GM19035 (cell line): ENCODE results near the gene ALDH1L1.
"Not testable (repeated sequence)": the region's sequence is repeated elsewhere in the genome, so short reads cannot be mapped to it uniquely, and the experiment has no call there.

Source experiments
- ATAC-seq: cut with Tn5 transposase; IDR thresholded peaks from one replicate; pipeline ENCODE4 v1.9.1; 2021; ENCODE audit not compliant: unreplicated experiment

Gene ALDH1L1

DNA sequence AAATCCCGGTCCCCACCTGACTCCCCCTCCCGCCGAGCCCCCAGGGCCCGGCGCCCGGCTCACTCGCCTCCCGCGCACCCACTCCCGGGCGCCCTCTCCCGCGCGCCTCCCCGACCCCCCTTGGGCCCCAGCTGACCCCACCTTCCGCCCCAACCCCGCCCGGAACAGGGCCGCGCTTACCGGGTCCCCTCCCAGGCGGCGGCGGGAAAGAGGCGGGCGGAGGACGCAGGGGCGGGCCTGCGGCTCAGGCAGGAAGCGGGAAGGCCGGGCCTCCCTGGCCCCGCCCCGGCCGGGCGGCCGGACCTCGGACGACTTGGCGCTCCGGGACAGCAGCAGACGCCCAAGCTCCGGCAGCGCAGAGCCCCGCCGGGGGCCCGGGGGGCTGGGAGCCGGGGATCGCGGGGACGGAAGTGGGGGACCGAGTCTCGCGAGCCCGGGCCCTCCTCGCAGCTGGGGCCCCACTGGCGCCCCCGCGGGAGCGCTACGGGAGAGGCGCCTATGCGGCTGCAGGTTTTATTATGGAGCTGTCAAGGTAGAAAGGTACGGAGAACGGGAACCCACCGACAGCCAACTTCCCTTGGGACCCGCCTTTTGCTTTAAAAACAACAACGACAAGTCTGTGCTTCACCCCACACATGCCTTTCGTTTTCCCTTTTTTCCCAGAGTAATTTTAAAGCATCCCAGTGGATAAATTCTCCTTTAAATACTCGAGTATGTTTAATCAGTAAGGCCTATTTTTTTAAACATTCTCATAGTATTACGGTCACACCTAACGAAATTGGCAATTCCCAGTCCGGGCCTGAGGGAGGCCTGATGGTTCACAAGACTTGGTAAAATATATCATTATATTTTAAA is 96.2 kb downstream of the ALDH1L1 start, which contains the start of gene SLC41A3:
Gene SLC41A3 (minus strand): TSS at position 212 of the 855 bp plus-strand sequence. CDS start 15,905 bp downstream, outside the sequence.
- ATAC-seq = peak; percentile 97

DNA sequence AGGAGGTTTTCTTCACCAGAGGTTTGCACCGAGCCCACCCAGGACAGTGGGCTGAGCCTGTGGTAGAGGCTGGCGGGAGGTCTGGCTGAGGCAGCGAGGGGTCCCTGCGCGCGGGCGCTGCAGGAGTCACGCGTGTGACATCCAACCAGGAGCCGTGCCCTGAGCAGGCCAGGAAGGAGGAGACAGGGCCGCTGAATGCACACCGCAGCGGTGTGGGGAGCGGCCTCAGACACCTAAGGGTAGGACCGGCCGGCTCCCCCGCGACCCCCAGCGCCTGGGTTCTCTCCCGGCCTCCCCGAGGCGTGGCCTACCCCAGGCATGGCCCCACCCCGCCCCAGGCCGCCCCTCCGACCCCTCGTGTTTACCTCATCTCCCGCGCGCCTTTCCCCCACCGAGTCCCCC is 96.9 kb downstream of the ALDH1L1 start:
- ATAC-seq = peak; percentile 41

DNA sequence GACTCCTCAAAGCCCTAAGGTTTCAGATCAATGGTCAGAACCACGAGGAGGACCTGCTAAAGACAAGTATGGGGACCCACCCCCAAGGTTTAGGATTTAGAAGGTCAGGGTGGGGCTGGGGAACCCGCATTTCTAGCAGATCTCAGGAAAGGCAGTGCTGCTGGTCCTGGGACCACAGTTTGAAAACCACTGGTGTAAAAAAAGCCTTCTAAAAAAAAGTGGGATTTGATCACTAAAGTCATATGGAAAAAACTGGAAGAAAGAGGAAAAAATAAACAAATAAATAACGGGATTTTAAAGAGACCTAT is 97.3 kb downstream of the ALDH1L1 start:
- no peak for ATAC-seq

DNA sequence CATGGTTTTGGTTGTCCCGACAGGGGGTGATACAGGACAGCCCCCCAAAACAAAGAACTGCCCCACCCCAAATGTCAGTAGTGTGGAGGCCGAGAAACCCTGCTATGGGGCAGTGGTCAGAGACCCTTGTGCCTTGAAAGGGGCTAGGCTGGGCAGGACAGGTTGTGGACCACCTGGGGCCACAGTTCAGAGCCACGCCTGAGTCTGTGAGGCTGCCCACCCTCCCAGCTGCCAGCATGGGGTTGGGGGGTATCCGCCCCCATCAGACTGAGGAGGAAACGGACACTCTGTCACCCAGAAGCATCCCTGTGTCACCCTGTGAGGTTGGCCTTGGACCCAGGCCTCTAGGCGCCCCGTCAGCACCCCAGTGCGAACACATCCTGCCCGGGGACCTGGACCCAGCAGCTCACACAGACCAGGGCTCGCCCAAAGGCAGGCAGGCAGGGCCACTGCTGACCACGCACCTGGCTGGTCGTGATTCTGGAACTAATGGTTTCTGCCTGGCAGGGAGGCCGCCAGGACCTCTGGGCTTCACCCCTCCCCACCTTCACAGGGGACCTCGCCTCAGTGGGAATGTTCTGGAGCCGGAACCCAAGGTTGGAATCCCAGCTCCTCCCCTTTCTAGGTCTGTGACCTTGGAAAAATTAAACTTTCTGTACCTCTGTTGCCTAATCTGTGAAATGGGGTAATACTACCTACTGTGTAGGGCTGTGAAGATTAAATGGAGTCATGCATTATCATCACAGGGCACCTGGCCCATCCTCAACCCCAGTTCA is 97.8 kb downstream of the ALDH1L1 start:
- ATAC-seq = no peak

DNA sequence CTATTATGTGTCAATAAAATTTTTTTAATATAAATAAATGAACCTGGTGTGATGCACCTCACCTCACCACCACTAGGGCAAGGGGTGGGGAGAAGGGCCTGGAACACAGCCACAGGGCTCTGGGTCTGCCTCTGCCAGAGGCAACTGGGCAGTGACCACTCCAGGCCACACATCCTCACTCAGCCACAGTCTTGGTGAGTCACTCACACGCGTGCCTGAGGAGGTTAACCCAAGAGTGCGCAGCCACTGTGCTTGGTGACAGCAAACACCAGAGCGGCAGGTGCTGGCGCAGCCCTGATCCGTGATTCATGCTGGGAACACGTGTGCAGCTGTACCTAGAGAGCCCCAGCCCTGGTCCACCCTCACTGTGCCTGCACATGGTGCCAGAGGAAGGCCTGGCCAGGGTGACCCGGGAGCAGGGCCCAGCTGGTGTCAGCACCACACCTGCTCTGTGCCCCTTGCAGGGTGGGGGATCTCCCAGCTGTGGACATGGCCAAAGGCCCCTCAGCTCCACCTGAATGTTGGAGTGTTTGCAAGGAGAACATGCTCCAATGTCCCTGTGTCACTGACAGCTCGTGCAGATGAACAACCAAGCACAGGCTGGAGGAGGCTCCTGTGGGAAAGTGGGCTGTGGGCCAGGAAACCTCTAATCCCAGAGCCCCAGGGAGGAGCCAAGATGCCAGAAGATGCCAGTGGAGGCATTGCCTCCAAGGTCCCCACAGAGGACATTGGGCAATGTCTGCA is 98.6 kb downstream of the ALDH1L1 start:
- ATAC-seq = no peak

DNA sequence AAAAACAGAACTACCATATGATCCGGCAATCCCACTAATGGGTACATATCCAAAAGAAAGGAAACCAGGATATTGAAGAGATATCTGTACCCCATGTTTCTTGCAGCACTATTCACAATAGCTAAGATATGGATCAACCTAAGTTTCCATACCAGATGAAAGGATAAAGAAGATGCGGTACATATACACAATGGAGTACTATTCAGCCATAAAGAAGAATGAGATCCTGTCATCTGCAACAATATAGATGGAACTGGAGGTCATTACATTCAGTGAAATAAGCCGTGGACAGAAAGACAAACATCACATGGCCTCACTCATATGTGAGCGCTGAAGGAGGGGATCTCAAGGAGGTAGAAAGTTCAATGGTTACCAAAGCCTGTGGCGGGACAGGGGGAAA is 99.4 kb downstream of the ALDH1L1 start:
- ATAC-seq = no peak

DNA sequence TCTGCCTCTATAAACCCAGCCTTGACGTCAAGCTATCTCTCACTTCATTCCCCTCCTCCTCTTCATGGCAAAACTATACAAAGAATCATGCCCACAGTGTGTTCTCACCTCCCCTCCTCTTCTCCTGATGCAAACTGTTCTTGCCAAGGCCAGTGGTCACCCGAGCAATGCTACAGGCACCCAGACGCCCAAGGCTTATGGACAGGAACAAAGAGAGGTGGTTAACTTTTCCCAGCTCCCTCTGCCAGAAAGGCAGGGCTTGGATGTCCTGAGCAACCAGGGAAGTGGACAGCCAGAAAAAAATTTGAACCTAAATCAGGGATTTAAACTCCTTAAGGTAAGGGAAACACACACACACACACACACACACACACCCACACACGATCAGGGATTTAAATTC is 101.5 kb downstream of the ALDH1L1 start:
- no peak for ATAC-seq

DNA sequence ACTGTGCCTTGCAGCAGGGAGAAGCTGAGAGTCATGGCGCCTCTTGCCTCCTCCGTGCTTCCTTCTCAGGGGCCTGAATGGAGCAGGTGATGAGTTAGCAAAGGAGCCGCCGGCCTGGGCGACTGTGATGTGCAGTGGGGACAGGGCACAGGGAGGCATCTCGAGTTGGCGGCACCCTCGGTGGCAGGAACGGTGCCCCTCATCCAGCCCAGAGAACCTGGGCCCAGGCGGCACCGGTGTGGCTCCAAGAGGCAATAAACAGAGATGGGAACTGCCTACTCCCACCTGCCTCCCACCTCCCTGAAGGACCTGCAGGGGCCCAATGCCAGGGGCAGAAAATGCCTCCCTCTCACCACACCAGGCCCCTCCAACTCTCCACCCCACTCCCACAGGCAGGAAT is 102.6 kb downstream of the ALDH1L1 start:
- ATAC-seq = no peak

DNA sequence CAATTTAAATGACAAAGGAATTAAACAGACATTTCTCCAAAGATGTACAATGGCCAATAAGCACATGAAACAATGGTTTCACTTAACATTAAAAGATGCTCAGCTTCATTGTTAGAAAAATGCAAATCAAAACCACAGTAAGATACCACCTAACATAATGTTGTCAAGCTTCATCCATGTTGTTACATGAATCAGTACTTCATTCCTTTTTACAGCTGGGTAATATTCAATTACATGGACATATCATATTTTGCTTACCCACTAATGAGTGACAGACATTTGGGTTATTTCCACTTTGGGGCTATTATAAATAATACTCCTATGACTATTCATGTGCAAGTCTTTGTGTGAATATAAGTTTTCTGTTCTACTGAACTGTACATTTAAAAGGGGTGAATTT is 104.2 kb downstream of the ALDH1L1 start:
- no peak for ATAC-seq

DNA sequence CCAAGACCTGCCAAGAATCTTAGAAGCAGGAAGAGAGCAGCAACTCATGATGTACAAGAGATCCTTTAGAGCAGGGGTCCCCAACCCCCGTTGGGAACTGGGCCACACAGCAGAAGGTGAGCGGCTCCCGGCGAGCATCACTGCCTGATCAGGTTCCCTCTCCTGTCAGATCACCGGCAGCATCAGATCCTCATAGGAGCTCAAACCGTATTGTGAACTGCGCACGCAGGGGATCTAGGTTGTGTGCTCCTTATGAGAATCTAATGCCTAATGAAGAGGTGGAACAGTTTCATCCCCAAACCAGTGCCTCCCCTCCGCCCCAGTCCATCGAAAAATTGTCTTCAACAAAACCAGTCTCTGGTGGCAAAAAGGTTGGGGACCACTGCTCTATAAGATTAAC is 110.2 kb downstream of the ALDH1L1 start:
- no peak for ATAC-seq

DNA sequence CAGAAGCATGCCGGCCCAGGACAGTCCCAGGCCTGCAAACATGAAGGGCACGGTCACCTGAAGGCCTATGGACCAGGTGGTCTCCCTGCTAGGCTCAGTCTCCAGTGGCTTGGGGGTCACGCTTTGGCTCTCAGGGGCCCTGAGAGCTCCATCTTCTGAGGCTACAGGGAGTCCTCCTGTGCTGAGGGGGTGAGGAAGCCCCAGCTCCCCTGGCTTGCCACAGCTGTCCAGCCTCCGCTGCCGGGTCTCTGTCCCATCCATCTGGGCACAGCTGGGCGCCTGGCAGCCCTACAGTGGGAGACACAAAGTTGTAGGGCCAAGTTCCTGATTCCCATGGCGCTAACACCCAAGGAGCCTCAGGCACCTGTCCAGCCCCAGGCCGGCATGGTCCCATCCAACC is 112.4 kb downstream of the ALDH1L1 start:
- no peak for ATAC-seq

DNA sequence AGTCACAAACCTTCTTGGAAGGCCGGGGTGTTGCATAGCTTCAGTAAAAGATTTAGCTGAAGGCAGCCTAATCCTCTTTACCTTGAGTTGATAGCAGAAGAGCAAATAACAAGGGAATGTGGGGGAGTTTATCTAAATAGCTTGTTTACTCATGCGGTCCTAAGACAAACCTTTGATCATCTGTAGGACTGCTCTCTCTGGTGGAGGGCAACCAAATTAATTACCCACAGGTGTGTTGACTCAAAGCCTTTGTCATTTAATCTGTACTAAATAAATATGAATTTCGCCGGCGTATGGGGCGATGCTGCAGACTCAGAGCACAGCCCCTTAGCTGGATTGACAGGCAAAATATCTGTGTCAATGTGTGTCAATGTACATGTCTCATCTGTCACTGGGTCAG is 113.7 kb downstream of the ALDH1L1 start:
- not testable (repeated sequence) for ATAC-seq

DNA sequence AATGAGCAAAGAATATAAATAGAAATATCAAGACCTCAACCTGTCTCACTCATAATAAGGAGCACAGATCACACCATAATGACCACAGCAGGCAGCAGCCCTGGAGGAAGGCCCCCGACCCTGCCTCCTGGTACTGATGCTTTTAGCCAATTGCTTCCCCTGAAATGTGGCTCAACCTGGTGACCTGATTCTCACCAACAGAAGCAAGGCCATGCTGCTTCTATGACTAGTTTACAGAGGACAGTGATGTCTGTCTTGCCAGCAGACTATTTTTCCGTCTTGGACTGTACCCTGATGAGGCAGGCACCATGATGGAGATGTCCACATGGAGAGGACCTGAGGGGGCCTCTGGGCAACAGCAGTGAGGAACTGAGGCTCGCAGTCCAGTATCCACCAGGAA is 114.5 kb downstream of the ALDH1L1 start:
- no peak for ATAC-seq

DNA sequence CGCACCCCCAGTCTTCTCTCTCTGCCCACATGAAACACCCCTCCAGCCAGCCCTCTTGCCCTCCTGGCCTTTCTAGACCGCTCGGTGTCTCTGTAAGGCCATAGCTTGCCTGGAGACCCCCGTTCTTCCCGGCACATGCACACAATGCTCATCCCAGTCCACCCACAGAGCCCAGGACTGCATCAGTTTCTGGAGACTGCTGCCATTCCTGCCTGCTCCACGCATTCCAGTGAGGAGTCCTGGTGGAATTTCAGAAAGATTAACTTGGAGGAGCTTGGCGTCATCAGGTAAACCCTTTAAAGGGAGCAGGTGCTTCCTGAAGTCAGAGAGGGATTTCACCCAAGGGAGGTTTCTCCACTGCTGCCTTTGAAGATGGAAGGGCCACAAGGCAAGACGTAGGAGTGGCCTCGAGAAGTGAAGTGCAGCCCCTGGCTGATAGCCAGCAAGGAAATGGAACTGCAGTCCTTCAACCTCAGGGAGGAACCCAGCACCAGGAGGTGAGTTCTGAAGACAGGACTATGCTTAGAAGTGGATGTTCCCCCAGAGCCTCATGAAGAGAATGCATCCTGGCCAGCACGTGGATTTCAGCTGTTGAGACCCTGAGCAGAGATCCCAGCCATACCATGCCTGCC is 115.6 kb downstream of the ALDH1L1 start:
- ATAC-seq = no peak

DNA sequence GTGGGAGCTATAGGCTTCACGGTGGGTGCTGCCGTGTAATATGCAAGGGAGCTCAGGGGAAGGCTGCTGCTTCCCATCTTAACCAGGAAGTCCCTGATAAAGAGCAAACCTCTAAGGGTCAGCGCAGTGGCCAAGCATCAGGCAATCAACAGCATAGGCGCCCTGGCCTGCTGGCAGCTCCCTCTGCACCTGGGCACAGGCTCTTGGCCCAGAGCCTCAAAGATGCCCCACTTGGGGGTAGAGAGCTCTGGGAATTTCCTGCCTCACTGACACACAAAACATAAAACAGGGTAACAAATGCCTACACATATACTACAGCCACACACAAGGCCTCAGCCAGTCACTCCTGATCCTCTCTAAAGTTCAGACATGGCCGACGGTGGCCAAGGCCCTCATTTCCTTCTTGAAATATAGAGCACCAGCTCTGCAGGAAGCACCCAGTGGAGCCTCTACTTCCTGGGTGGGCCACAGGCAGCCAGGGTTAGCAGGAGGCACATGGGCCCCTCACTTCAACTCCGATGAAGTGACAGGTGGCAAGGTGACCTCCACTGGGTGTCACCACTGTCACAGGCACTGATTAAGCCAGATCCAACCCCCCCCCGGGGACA is 116.9 kb downstream of the ALDH1L1 start:
- ATAC-seq = no peak

DNA sequence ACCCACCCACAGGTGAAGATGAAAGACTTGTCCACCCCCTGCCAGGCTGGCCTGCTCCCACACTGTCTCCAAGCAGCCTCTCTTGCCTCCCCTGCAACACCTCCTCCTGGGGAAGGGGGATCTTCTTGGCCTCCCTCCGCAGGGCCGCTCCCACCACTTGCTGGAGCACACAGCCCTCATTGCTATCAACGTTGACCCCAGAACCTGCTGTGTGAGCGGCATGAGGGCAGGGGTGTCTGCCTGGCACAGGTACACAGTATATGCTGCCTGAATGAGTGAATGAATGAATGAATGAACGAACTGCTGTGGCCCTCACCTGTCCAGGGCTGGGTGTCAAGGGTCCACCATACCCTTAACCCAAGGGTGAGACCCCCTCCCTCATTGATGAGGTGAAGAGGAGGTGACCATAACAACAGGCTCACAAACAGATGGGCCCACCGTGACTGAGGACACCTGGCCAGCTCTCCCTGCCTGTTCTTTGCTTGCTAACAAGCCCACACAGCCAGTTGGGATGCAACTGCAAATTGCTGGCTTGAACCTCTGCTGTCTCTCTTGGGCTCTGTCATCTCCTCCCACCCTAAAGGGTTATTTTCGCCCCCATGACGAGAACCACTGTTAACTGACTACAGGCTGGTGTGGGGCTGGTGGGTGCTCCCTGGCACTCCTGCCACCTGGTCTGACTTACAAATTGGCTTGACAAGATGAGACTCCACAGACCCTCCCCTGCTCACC is 118.9 kb downstream of the ALDH1L1 start:
- no peak for ATAC-seq

DNA sequence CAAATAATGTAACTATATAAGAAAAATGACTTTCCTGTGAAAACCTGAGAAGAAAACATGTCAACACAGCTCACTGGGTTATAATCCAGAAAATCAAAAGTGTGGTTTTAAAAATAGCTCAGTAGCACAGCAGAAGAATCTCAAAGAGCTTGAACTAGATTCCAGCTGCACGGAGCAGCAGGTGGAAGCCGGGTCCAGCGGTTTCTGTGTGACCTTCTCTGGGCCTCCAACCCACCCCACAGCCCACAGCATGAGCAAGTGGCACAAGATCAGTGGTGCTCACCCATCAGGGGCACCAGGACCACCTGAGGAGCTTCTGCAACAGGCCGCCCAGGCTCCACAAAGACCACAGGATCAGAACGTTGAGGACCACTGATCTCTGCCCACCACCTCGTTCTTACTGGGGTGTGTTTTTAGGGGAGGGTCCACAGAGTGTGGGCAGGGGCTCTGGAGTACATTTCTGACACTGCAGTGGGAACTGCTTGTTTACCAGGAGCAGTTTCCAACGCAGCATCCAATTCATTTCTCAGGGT is 119.7 kb downstream of the ALDH1L1 start:
- no peak for ATAC-seq

DNA sequence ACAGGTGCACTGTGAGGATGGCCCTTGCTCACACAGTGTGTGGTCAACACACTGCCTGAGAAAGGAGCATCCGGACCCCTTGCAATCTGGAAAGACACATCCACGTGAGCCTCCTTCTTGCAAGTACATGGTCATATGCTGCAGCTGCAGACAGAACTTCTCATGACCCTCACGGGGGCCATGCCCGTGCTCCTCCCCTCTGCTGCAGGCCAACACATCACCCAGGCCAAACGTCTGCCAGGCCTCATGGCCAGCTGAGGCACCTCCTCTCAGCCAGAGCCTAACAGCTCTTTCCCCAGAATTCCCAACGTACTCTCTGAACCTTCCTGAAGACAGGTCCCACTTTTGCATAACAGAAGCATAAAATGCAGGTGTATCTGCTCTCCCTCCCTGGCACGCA is 121.7 kb downstream of the ALDH1L1 start:
- ATAC-seq = no peak

DNA sequence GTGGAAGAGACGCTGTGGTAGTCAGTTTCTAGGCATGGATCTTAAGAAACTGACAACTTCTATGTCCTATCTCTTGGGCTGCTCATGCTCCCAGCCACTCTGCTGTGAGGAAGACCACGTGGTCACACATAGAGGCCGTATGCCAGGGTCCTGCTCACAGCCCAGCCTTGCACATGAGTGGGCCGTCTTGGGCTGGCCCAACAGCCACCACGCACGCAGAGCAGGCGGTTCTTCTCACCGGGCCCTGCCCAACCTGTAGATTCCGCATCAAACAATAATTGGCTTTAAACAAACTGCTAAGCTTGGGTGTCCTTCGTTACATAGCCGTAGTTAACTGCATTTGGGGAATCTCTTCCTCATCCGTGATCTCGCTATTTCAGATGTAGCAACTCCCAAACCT is 122.5 kb downstream of the ALDH1L1 start:
- no peak for ATAC-seq

DNA sequence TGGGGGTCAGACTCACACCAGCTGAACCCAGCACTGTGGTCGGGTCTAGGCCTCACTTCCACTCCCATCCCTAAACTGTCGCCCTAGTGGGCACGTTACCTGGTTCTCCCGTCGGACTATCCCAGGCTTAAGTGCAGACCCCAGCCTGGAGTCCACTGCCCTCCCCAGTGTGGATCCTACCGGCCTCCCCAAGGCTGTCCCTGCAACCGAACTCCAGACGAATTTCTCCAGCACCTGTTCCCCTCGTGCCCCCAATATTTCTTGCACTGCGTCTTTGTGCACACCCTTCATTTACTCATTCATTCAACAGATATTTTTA is 122.9 kb downstream of the ALDH1L1 start:
- no peak for ATAC-seq
